IMR-90 (cell line): ENCODE results near the gene PRKAR2A. TPM values are rescaled to one million over a fixed set of nuclear protein-coding genes. Genes with fewer than 3 reads are reported as not detected.

ENCODE experiments used
- ATAC-seq: fragments of 200-7000 bp; cut with Tn5 transposase; 2 replicates; pipeline ENCODE4 v1.9.1; 2020; ENCODE audit warnings: low read depth, mild to moderate bottlenecking, moderate library complexity
- BruUV-seq: library from RNA; stranded (reverse); fragments of 400-500 nt; replicated peaks from 2 replicates; lab custom pipeline; 2021; lab: Mats Ljungman, UMichigan
- CTCF ChIA-PET: fragments of 300-600 bp; formaldehyde crosslinking; extraction: SDS; loops from one replicate; lab custom pipeline; 2021; ENCODE audit warnings: antibody characterized with exemption; lab: Yijun Ruan, JAX
- POLR2A ChIA-PET: fragments of 300-600 bp; sonication (Branson Sonifier 250); formaldehyde crosslinking; loops from one replicate; lab custom pipeline; 2022; ENCODE audit warnings: antibody characterized with exemption; ENCODE audit not compliant: unreplicated experiment; lab: Charles Lee
- DNase-seq: peaks from one replicate; pipeline ENCODE4 v3.0.0; 2013
- H2AFZ ChIP-seq: replicated peaks from 2 replicates; pipeline ENCODE3; 2013; ENCODE audit warnings: low read length, mild to moderate bottlenecking; ENCODE audit not compliant: poor library complexity
- H2AK5ac ChIP-seq: 2 replicates; pipeline ENCODE4 v1.6.1; 2013; ENCODE audit warnings: low read depth, low read length, inconsistent platforms
- H2AK9ac ChIP-seq: replicated peaks from 2 replicates; pipeline ENCODE3; 2013; ENCODE audit warnings: mild to moderate bottlenecking, low read depth, low read length, moderate library complexity; ENCODE audit not compliant: poor library complexity
- H2BK120ac ChIP-seq: 2 replicates; pipeline ENCODE4 v1.6.1; 2013; ENCODE audit warnings: low read depth, low read length, inconsistent platforms
- H2BK15ac ChIP-seq: 3 replicates; pipeline ENCODE4 v1.6.1; 2013; ENCODE audit warnings: low read depth, low read length, inconsistent platforms
- H2BK20ac ChIP-seq: 2 replicates; pipeline ENCODE4 v1.6.1; 2013; ENCODE audit warnings: low read depth, mild to moderate bottlenecking, inconsistent platforms, low read length, moderate library complexity
- H2BK5ac ChIP-seq: 2 replicates; pipeline ENCODE4 v1.6.1; 2013; ENCODE audit warnings: mild to moderate bottlenecking, low read depth, low read length, inconsistent platforms; ENCODE audit not compliant: poor library complexity, severe bottlenecking
- H3K14ac ChIP-seq: replicated peaks from 2 replicates; pipeline ENCODE4 v1.6.1; 2013; ENCODE audit warnings: low read depth, low read length, inconsistent platforms
- H3K18ac ChIP-seq: 2 replicates; pipeline ENCODE4 v1.6.1; 2013; ENCODE audit warnings: low read depth, low read length, control low read depth
- H3K23ac ChIP-seq: 2 replicates; pipeline ENCODE4 v1.6.1; 2013; ENCODE audit warnings: low read depth, low read length, inconsistent platforms
- H3K27ac ChIP-seq: 2 replicates; pipeline ENCODE4 v1.5.1; 2013; ENCODE audit warnings: mild to moderate bottlenecking, control low read depth, low read length; ENCODE audit not compliant: insufficient read depth
- H3K27me3 ChIP-seq: 2 replicates; pipeline ENCODE4 v1.6.1; 2013; ENCODE audit warnings: low read length; ENCODE audit not compliant: control insufficient read depth, insufficient read depth
- H3K36me3 ChIP-seq: 2 replicates; pipeline ENCODE4 v1.6.1; 2013; ENCODE audit warnings: low read length, mixed read lengths; ENCODE audit not compliant: control insufficient read depth, insufficient read depth
- H3K4ac ChIP-seq: 2 replicates; pipeline ENCODE4 v1.6.1; 2013; ENCODE audit warnings: low read depth, low read length, inconsistent platforms
- H3K4me1 ChIP-seq: 2 replicates; pipeline ENCODE4 v1.6.1; 2013; ENCODE audit warnings: low read length, mixed read lengths; ENCODE audit not compliant: control insufficient read depth, insufficient read depth
- H3K4me2 ChIP-seq: 2 replicates; pipeline ENCODE4 v1.6.1; 2013; ENCODE audit warnings: low read depth, mild to moderate bottlenecking, control low read depth, low read length, moderate library complexity
- H3K4me3 ChIP-seq: 2 replicates; pipeline ENCODE4 v1.5.1; 2013; ENCODE audit warnings: low read depth, mild to moderate bottlenecking, control low read depth, low read length, moderate library complexity; ENCODE audit not compliant: insufficient read depth
- H3K56ac ChIP-seq: 2 replicates; pipeline ENCODE4 v1.6.1; 2013; ENCODE audit warnings: low read length, inconsistent platforms; ENCODE audit not compliant: insufficient read depth; ENCODE audit errors: extremely low read depth
- H3K79me1 ChIP-seq, 2 experiments: 2 replicates each; pipeline ENCODE4 v1.6.1; 2013; ENCODE audit warnings: low read length in 2 of 2, inconsistent platforms in 1 of 2, low read depth in 1 of 2
- H3K9ac ChIP-seq: 2 replicates; pipeline ENCODE4 v1.6.1; 2013; ENCODE audit warnings: low read depth, low read length, control low read depth
- H3K9me1 ChIP-seq: 2 replicates; pipeline ENCODE4 v1.6.1; 2013; ENCODE audit warnings: low read length, inconsistent platforms; ENCODE audit not compliant: insufficient read depth
- H3K9me3 ChIP-seq: 2 replicates; pipeline ENCODE4 v1.6.1; 2013; ENCODE audit warnings: low read length; ENCODE audit not compliant: control insufficient read depth, insufficient read depth
- H4K20me1 ChIP-seq: 2 replicates; pipeline ENCODE4 v1.6.1; 2013; ENCODE audit warnings: low read length, inconsistent platforms; ENCODE audit not compliant: insufficient read depth
- H4K5ac ChIP-seq: 2 replicates; pipeline ENCODE4 v1.6.1; 2013; ENCODE audit warnings: mild to moderate bottlenecking, low read depth, low read length, control low read depth
- H4K8ac ChIP-seq, 2 experiments: 2 replicates each; pipeline ENCODE4 v1.6.1; 2013; ENCODE audit warnings: low read depth in 2 of 2, low read length in 2 of 2, control low read depth in 1 of 2, inconsistent platforms in 1 of 2
- H4K91ac ChIP-seq: 2 replicates; pipeline ENCODE4 v1.6.1; 2013; ENCODE audit warnings: low read depth, low read length, inconsistent platforms; ENCODE audit not compliant: insufficient read depth
- CEBPB ChIP-seq: IDR thresholded peaks from 2 replicates; pipeline ENCODE4 v1.6.1; 2012; ENCODE audit warnings: low read depth, low read length, improper control_type of control experiment
- FOS ChIP-seq: fragments of 150-350 bp; IDR thresholded peaks from 2 replicates; pipeline ENCODE4 v1.6.1; 2016; ENCODE audit warnings: low read depth, low read length
- MAFK ChIP-seq: IDR thresholded peaks from 2 replicates; pipeline ENCODE4 v1.6.1; 2012; ENCODE audit warnings: low read depth, low read length, improper control_type of control experiment
- MAZ ChIP-seq: IDR thresholded peaks from 2 replicates; pipeline ENCODE4 v1.6.1; 2012; ENCODE audit warnings: low read depth, mild to moderate bottlenecking, low read length, improper control_type of control experiment, moderate library complexity, borderline replicate concordance
- MXI1 ChIP-seq: IDR thresholded peaks from 2 replicates; pipeline ENCODE4 v1.6.1; 2012; ENCODE audit warnings: low read depth, mild to moderate bottlenecking, low read length, moderate library complexity, borderline replicate concordance
- NFE2L2 ChIP-seq: fragments of 150-350 bp; IDR thresholded peaks from 2 replicates; pipeline ENCODE4 v1.6.1; 2016; ENCODE audit warnings: low read depth, mild to moderate bottlenecking, low read length
- POLR2A ChIP-seq: IDR thresholded peaks from 2 replicates; pipeline ENCODE4 v1.6.1; 2012; ENCODE audit warnings: mild to moderate bottlenecking, low read depth, low read length
- RAD21 ChIP-seq: IDR thresholded peaks from 2 replicates; pipeline ENCODE4 v1.6.1; 2012; ENCODE audit warnings: low read length, improper control_type of control experiment
- SMC3 ChIP-seq: fragments of 150-350 bp; IDR thresholded peaks from 2 replicates; pipeline ENCODE4 v1.6.1; 2016; ENCODE audit warnings: low read depth, mild to moderate bottlenecking, antibody characterized with exemption, low read length, moderate library complexity
- WGBS, 2 experiments: methylation state at CpG; one replicate each; pipeline versions ENCODE4 v1.1.5 to v1.1.7; 2013; ENCODE audit warnings: missing lambda C conversion rate in 2 of 2; ENCODE audit not compliant: insufficient read length in 1 of 2; ENCODE audit errors: extremely low coverage in 2 of 2; 5-methylcytosine and 5-hydroxymethylcytosine counted together
- dilution Hi-C: fragments of 300-500 bp; cut with HindIII; formaldehyde crosslinking; loops from one replicate; pipeline ENCODE4 v1.14.3; 2018; ENCODE audit warnings: low sequenced_read_pairs; ENCODE audit not compliant: unreplicated experiment
- in situ Hi-C: fragments of 300-500 bp; cut with MboI; formaldehyde crosslinking; loops from 3 replicates; pipeline ENCODE4 v1.14.3; 2019; ENCODE audit warnings: low sequenced_read_pairs, inconsistent platforms, mixed read lengths
- intact Hi-C: fragments of 100-400 bp; cut with micrococcal nuclease; formaldehyde crosslinking; loops from 2 replicates; pipeline ENCODE4 v1.10.0; 2022
- polyA plus RNA-seq, 3 experiments: library from polyadenylated mRNA; depleted of rRNA; stranded (reverse); fragments of >200 nt; gene quantifications; 2 replicates each; pipeline ENCODE4 v1.2.3, GENCODE V29; 2012; ENCODE audit warnings: low replicate concordance in 1 of 3
- total RNA-seq: library from RNA; depleted of rRNA; stranded (reverse); fragments of >200 nt; gene quantifications from 2 replicates; pipeline ENCODE4 v1.2.3, GENCODE V29; 2012
- TF ChIP-seq, protein P1 (sequence below): fragments of 150-350 bp; IDR thresholded peaks from 2 replicates; pipeline ENCODE4 v1.6.1; 2016; ENCODE audit warnings: low read depth, mild to moderate bottlenecking, low read length, moderate library complexity, borderline replicate concordance
- TF ChIP-seq, protein P2 (sequence below): conservative IDR thresholded peaks from 2 replicates; pipeline ENCODE4 v1.5.1; 2012; ENCODE audit warnings: mild to moderate bottlenecking, low read depth, low read length, improper control_type of control experiment

Gene PRKAR2A
- total and polyA plus RNA-seq, 2 of the 4 experiments (the other 2 are of a cell fraction): 11.3 to 48.2 TPM

DNA sequence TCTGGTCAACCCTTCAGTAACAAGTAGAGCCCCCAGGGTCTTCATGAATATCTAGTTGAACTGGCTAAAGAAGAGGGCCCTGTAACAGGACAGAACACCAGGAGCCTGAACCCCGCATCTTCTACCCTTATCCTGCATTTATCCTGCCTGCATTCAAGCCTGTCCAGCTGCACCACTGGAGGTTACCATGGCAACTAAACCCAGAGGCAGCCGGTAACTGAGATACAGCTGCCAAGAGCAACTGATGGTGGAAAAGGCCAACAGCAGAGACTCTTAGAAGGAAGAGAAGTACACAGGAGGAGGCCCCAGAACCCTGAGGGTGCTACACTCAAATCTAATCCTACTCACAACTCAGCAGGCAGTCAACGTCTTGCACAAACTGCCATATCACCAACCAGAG, 3.7 kb upstream of the PRKAR2A start:
- Histone ChIP-seq H2AK9ac (no peak overlapping the region), H4K91ac (no peak overlapping the region), H3K9me3 (no peaks in the 10 kb centered on the region), H3K23ac (no peak overlapping the region), H2BK5ac (no peak overlapping the region), H3K4ac (no peak overlapping the region), H3K27me3 (no peaks in the 10 kb centered on the region), H3K14ac (no peak overlapping the region), H3K79me1 (peaks cover 0 to 18% of the 10 kb centered on the region in 2 experiments; a peak in 3 of 4 replicates), H3K4me1 (peaks cover 1% of the 10 kb centered on the region), H2AFZ (no peak overlapping the region), H4K5ac (no peak overlapping the region), H2AK5ac (no peak overlapping the region), H3K9me1 (peaks cover 12% of the 10 kb centered on the region), H3K9ac (no peak overlapping the region), H2BK120ac (no peak overlapping the region), H3K56ac (no peak overlapping the region), H3K27ac (no peak overlapping the region), H3K4me2 (no peak overlapping the region), H2BK15ac (no peak overlapping the region), H4K20me1 (peaks cover 5% of the 10 kb centered on the region; the same call in 1 of the 2 replicates), H3K4me3 (no peak overlapping the region), H4K8ac (no peak overlapping the region), H3K18ac (no peak overlapping the region), H2BK20ac (no peak overlapping the region), H3K36me3 (no peaks in the 10 kb centered on the region)
- WGBS, 2 experiments: no CpG with 5 or more reads among the region's 3 CpGs
- BruUV-seq: no TSS peak
- CTCF ChIA-PET: no interaction called here
- in situ Hi-C loops: no loop called here
- POLR2A ChIA-PET: no interaction called here
- ATAC-seq (no peak), DNase-seq (peak; percentile 66)
- dilution Hi-C loops: no loop called here
- intact Hi-C loops: no loop called here
- no peak for TF ChIP-seq CEBPB
- TF ChIP-seq POLR2A: no peak
- TF ChIP-seq, protein P1, sequence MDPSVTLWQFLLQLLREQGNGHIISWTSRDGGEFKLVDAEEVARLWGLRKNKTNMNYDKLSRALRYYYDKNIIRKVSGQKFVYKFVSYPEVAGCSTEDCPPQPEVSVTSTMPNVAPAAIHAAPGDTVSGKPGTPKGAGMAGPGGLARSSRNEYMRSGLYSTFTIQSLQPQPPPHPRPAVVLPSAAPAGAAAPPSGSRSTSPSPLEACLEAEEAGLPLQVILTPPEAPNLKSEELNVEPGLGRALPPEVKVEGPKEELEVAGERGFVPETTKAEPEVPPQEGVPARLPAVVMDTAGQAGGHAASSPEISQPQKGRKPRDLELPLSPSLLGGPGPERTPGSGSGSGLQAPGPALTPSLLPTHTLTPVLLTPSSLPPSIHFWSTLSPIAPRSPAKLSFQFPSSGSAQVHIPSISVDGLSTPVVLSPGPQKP: no peak
- TF ChIP-seq RAD21: no peak
- no peak for TF ChIP-seq MAZ
- no peak for TF ChIP-seq MAFK
- no peak for TF ChIP-seq MXI1
- TF ChIP-seq NFE2L2: no peak
- TF ChIP-seq SMC3: no peak
- TF ChIP-seq, protein P2, sequence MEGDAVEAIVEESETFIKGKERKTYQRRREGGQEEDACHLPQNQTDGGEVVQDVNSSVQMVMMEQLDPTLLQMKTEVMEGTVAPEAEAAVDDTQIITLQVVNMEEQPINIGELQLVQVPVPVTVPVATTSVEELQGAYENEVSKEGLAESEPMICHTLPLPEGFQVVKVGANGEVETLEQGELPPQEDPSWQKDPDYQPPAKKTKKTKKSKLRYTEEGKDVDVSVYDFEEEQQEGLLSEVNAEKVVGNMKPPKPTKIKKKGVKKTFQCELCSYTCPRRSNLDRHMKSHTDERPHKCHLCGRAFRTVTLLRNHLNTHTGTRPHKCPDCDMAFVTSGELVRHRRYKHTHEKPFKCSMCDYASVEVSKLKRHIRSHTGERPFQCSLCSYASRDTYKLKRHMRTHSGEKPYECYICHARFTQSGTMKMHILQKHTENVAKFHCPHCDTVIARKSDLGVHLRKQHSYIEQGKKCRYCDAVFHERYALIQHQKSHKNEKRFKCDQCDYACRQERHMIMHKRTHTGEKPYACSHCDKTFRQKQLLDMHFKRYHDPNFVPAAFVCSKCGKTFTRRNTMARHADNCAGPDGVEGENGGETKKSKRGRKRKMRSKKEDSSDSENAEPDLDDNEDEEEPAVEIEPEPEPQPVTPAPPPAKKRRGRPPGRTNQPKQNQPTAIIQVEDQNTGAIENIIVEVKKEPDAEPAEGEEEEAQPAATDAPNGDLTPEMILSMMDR: no peak
- TF ChIP-seq FOS: no peak
